Endodermal cell (in vitro differentiated cells): ENCODE data around the gene MALAT1. TPM values are rescaled to one million over a fixed set of nuclear protein-coding genes. Genes with fewer than 3 reads are reported as not detected.

ENCODE experiments used
- DNase-seq: peaks from one replicate; pipeline ENCODE4 v3.0.0-alpha.2; 2017
- H3K27ac ChIP-seq: 2 replicates; pipeline ENCODE4 v1.5.1; 2013; ENCODE audit warnings: mild to moderate bottlenecking, low read depth, low read length, moderate library complexity
- H3K27me3 ChIP-seq: 2 replicates; pipeline ENCODE4 v1.6.1; 2013; ENCODE audit warnings: mild to moderate bottlenecking, low read length, moderate library complexity; ENCODE audit not compliant: insufficient read depth, control insufficient read depth, poor library complexity, severe bottlenecking
- H3K36me3 ChIP-seq: 2 replicates; pipeline ENCODE4 v1.7.0; 2013; ENCODE audit warnings: mild to moderate bottlenecking, low read length, moderate library complexity; ENCODE audit not compliant: control insufficient read depth, insufficient read depth
- H3K4me1 ChIP-seq: one replicate; pipeline ENCODE4 v1.7.0; 2013; ENCODE audit warnings: low read length; ENCODE audit not compliant: control insufficient read depth, insufficient read depth
- H3K4me3 ChIP-seq: 2 replicates; pipeline ENCODE4 v1.5.1; 2013; ENCODE audit warnings: mild to moderate bottlenecking, low read length, moderate library complexity
- H3K9ac ChIP-seq: 2 replicates; pipeline ENCODE4 v1.6.1; 2013; ENCODE audit warnings: mild to moderate bottlenecking, low read length, moderate library complexity; ENCODE audit not compliant: poor library complexity, severe bottlenecking; ENCODE audit errors: extremely low read depth
- H3K9me3 ChIP-seq: 2 replicates; pipeline ENCODE4 v1.6.1; 2013; ENCODE audit warnings: mild to moderate bottlenecking, low read length, moderate library complexity; ENCODE audit not compliant: control insufficient read depth
- H3K27ac Mint-ChIP-seq: 2 replicates; pipeline ENCODE4 v1.8.0; 2020; ENCODE audit warnings: mixed read lengths
- H3K27me3 Mint-ChIP-seq: 2 replicates; pipeline ENCODE4 v1.8.0; 2021; ENCODE audit warnings: mild to moderate bottlenecking, mixed read lengths; ENCODE audit not compliant: insufficient read depth
- H3K36me3 Mint-ChIP-seq: 2 replicates; pipeline ENCODE4 v1.8.0; 2020; ENCODE audit warnings: low read depth, mixed read lengths
- H3K4me1 Mint-ChIP-seq: 2 replicates; pipeline ENCODE4 v1.8.0; 2020; ENCODE audit warnings: mixed read lengths
- H3K4me3 Mint-ChIP-seq: 2 replicates; pipeline ENCODE4 v1.8.0; 2020; ENCODE audit warnings: mild to moderate bottlenecking, moderate library complexity, mixed read lengths
- H3K9me3 Mint-ChIP-seq: 2 replicates; pipeline ENCODE4 v1.8.0; 2020; ENCODE audit warnings: mild to moderate bottlenecking, mixed read lengths
- WGBS, 2 experiments: methylation state at CpG; one replicate each; pipeline versions ENCODE4 v1.1.5 to v1.1.7; 2013; ENCODE audit warnings: missing lambda C conversion rate in 2 of 2, mixed read lengths in 1 of 2; ENCODE audit not compliant: insufficient coverage in 1 of 2, insufficient read length in 1 of 2; 5-methylcytosine and 5-hydroxymethylcytosine counted together
- total RNA-seq, 2 donors: library from RNA; stranded (reverse); fragmentation: NEBNext Ultra II Directional in 1 of 2; extraction: Animal tissue kit (Norgen Biotek cat#: 25700) in 1 of 2; gene quantifications; 2 replicates in 1 of 2; 3 replicates in 1 of 2; pipeline ENCODE4 v1.2.1, GENCODE V29; 2021
- TF ChIP-seq, protein P1 (sequence below): fragments of 200-600 bp; sonication (generic); conservative IDR thresholded peaks from 2 replicates; pipeline ENCODE4 v1.5.0; 2021; ENCODE audit warnings: antibody characterized with exemption, mild to moderate bottlenecking

The MALAT1 gene
- total RNA-seq, 2 donors from 2014 or later, result 5,233 to 6,894 TPM

DNA sequence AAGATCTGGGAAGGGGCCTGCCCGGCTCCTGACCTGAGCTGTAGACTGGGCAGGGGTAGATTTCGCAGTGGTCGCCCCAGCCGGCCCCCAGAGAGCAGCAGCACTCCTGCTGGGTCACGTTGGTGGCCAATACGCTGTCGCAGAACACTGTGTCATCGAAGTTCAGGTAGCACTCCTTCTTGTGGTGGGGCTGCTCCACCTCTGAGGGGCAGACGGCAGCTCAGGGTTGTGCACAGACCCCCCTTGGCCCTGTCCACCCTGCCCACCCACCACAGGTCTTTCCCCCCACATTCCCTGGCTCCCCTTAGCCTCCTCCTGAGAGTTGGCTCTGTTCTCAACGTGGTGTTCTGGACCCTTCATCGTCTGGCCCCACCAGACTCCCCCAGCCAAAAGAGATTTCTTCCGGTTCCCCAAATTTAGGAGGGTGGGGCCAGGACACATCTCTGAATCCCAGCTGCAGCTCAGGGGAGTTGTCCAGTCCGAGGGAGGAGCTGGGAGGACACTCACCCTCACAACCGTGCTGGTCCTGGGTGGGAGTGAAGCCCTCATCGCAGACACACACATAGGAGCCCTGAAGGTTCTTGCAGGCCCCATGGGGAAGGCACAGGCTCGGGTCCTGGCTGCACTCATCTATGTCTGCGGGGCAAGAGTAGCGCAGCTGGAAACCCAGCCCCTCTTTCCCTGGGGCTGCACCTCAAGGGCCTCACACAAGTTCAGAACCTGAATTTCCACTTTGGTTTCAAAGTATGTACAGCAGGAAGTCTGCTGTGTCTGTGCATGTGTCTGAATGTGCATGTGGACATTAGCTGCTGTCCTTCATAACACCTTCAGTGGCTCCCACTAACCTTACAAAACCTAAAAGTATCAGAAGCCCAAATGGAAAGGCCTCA lies 42.5 kb downstream of the MALAT1 start:
- DNase-seq, result no peak
- Mint-ChIP-seq H3K27ac (peak overlapping the region; percentile 58), H3K27me3 (peaks cover 78% of the 10 kb centered on the region), H3K4me3 (peak overlapping the region; percentile 53), H3K9me3 (no peaks in the 10 kb centered on the region), H3K36me3 (peaks cover 16% of the 10 kb centered on the region), H3K4me1 (peaks cover 2% of the 10 kb centered on the region)
- no peaks in the 10 kb centered on the region for H3K9me3 ChIP-seq
- peaks cover 7% of the 10 kb centered on the region for H3K36me3 ChIP-seq
- no peak overlapping the region for H3K9ac ChIP-seq
- TF ChIP-seq, protein P1, sequence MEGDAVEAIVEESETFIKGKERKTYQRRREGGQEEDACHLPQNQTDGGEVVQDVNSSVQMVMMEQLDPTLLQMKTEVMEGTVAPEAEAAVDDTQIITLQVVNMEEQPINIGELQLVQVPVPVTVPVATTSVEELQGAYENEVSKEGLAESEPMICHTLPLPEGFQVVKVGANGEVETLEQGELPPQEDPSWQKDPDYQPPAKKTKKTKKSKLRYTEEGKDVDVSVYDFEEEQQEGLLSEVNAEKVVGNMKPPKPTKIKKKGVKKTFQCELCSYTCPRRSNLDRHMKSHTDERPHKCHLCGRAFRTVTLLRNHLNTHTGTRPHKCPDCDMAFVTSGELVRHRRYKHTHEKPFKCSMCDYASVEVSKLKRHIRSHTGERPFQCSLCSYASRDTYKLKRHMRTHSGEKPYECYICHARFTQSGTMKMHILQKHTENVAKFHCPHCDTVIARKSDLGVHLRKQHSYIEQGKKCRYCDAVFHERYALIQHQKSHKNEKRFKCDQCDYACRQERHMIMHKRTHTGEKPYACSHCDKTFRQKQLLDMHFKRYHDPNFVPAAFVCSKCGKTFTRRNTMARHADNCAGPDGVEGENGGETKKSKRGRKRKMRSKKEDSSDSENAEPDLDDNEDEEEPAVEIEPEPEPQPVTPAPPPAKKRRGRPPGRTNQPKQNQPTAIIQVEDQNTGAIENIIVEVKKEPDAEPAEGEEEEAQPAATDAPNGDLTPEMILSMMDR, result no peak
- H3K27ac ChIP-seq, result no peak overlapping the region
- H3K4me3 ChIP-seq, result peak overlapping the region; percentile 72
- WGBS, 2 experiments, result 61 to 64% methylated on average over 12 to 18 of the region's 18 CpGs
- H3K27me3 ChIP-seq, result peaks cover 75% of the 10 kb centered on the region
- H3K4me1 ChIP-seq, result no peaks in the 10 kb centered on the region

DNA sequence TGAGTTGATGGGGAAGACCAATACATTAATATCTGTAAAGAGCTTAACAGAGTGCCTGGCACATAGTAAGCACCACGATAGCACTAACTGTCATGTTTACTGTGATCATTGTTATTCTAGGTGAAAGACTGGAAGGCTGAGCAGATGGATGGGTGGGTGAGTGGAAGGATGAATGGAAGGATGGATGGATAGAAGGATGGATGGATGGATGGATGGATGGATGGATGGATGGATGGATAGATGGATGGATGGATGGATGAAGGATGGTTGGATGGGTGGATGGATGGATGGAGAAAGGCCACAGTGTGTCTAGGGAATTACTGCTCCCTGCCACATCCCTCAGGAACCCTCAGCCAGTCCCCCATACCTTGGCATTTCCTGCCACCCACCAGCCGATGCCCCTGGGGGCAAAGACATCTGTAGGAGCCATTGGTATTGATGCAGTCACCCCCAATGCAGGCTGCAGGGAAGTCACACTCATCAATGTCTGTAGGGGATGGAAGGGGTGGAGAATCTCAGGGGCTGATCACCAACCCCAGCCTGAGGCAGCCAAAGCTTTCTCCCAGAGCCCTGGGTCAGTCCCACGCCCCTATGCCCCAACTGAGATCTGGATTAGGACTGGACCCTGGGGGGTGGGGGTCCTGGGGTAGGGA lies 44.0 kb downstream of the MALAT1 start:
- H3K4me3 Mint-ChIP-seq, result no peak overlapping the region

DNA sequence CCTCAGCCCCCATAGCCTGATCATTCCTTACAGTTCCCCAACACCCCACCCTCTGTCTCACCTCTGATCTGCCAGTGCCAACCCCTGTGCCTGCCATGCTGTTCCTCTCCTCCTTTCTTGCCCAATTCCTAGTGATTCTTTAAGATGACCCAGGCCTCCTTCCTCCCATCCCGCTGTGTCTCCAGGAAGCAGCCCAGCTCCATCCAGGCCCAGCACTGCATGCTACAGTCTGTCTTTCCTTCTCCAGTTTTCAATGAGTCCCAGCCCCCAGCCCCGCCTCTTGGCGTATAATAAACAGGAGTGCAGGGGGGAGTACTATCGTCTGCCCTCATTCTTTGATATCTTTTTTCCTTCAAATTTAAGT lies 47.0 kb downstream of the MALAT1 start:
- WGBS, 2 experiments, result 51 to 65% methylated on average over 3 to 4 of the region's 4 CpGs
- H3K36me3 ChIP-seq, result no peaks in the 10 kb centered on the region
- TF ChIP-seq, protein P1, result no peak
- peaks cover 88% of the 10 kb centered on the region for H3K27me3 Mint-ChIP-seq
- H3K9me3 ChIP-seq, result no peaks in the 10 kb centered on the region
- H3K4me3 ChIP-seq, result peak overlapping the region; percentile 67
- peak overlapping the region; percentile 37 for H3K4me3 Mint-ChIP-seq
- no peak overlapping the region for H3K27ac Mint-ChIP-seq
- no peak for DNase-seq
- H3K4me1 Mint-ChIP-seq, result peaks cover 5% of the 10 kb centered on the region
- no peaks in the 10 kb centered on the region for H3K36me3 Mint-ChIP-seq
- H3K9me3 Mint-ChIP-seq, result no peaks in the 10 kb centered on the region
- no peaks in the 10 kb centered on the region for H3K4me1 ChIP-seq
- H3K27ac ChIP-seq, result no peak overlapping the region
- H3K27me3 ChIP-seq, result peaks cover 67% of the 10 kb centered on the region
- no peak overlapping the region for H3K9ac ChIP-seq

More for the DNA sequence above, 44.0 kb downstream of the MALAT1 start:
- Histone ChIP-seq H3K4me1 (no peaks in the 10 kb centered on the region), H3K9me3 (no peaks in the 10 kb centered on the region), H3K9ac (no peak overlapping the region), H3K27ac (no peak overlapping the region), H3K27me3 (peaks cover 83% of the 10 kb centered on the region), H3K4me3 (no peak overlapping the region), H3K36me3 (peaks cover 7% of the 10 kb centered on the region)
- 63 to 85% methylated on average over 1 to 3 of the region's 3 CpGs for WGBS, 2 experiments
- H3K36me3 Mint-ChIP-seq, result peaks cover 7% of the 10 kb centered on the region
- H3K27ac Mint-ChIP-seq, result no peak overlapping the region
- H3K27me3 Mint-ChIP-seq, result peaks cover 88% of the 10 kb centered on the region
- H3K4me1 Mint-ChIP-seq, result peaks cover 3% of the 10 kb centered on the region
- no peak for DNase-seq
- TF ChIP-seq, protein P1, result no peak
- H3K9me3 Mint-ChIP-seq, result no peaks in the 10 kb centered on the region
